Fibroblast of peridontal ligament (primary cell): ENCODE measurements around the gene C11orf91.

ENCODE experiments used
- DNase-seq: peaks from one replicate; pipeline ENCODE4 v3.0.0-alpha.2; 2010; ENCODE audit errors: extremely low read depth

The C11orf91 gene

GRCh38 chr11:33651555-33651954 is 49.1 kb downstream of the C11orf91 start:
- DNase-seq = no peak

GRCh38 chr11:33649944-33650343 is 50.7 kb downstream of the C11orf91 start:
- DNase-seq = no peak
